HG03064 (cell line): Measurements from ENCODE around the gene TMEM86B.

ENCODE experiments used
- ATAC-seq: cut with Tn5 transposase; IDR thresholded peaks from one replicate; pipeline ENCODE4 v1.9.1; 2021; ENCODE audit warnings: low read depth; ENCODE audit not compliant: unreplicated experiment

TMEM86B gene

GRCh38 chr19:55257461-55258420 lies 29.2 kb upstream of the TMEM86B start:
- no peak for ATAC-seq

- ATAC-seq = no peak
Measured at GRCh38 chr19:55256562-55257460, 28.2 kb upstream of the TMEM86B start.

- ATAC-seq = no peak
Measured at GRCh38 chr19:55255618-55256423, 27.3 kb upstream of the TMEM86B start.

- no peak for ATAC-seq
Measured at GRCh38 chr19:55254625-55254977, 26.0 kb upstream of the TMEM86B start.

- ATAC-seq = no peak
Measured at GRCh38 chr19:55253842-55254624, 25.5 kb upstream of the TMEM86B start.

- ATAC-seq = no peak
Measured at GRCh38 chr19:55252760-55253663, 24.4 kb upstream of the TMEM86B start.

DNA sequence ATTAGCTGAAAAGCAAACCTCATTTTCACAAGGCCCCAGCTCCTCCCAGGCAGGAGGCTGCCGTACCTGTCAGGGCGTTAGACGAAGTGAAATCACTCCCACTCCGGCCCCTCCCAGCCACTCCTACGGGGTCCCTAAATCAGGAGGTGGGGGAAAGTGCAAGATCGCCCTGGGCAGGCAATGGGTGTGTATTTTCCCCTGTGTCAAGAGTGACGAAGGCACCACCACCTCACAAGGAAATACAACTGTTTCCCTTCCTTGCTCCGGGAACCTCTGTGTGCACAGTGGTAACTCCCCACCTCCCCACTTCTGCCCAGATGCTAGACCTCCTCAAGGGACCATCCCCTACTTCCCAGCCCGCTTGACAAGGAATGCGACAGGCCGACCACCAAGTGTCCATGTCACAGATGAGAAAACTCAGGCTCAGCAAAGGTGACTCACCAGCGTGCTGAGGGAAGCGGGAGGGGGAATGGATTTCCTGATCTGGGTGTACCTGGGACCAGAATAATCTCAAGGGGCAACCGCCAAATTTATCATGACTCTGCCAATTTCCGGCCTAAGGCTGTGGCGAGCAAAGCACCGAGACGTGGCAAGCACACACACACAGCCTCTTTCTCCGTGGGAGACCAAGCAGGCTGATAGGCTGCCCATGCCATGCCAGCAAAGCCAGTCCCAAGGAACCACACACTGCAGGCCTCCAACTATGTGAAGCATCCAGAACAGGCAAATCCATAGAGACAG lies 22.9 kb upstream of the TMEM86B start:
- ATAC-seq = no peak

DNA sequence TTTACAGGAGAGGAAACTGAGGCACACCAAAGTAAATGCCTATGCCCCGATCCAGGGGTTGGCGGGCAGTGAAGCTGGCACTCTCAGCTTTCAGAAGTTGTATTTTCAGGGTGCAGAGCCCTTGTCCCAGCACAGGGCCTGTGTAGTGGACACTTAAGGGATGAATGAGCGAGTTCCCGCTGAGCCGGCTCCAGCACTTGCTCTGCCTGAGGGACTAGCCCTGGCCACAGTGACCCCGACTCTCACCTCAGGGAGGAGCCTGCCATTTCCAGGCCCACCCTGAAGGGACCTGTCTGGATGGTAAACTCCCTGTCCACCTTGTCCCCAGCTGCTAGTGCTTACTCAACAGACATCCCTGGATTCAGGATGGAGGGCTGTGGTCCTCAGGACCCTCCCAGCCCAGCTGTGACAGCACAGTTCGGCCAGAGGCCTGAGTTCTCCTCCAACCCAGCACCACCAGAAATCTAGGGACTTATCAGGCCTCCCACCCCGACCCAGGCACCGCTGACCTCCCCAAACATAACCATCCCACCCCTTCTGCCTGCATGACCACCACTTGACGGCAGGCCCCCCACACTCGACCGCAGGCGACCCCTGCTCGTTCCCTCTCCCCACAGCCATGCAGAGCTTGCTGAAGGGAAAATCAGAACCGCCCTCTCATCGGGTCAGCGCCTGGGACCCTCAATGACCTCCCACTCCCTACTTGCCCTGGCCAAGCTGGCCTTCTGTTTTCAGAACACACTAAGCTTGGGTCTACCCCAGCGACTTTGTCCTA lies 21.9 kb upstream of the TMEM86B start:
- ATAC-seq = no peak

DNA sequence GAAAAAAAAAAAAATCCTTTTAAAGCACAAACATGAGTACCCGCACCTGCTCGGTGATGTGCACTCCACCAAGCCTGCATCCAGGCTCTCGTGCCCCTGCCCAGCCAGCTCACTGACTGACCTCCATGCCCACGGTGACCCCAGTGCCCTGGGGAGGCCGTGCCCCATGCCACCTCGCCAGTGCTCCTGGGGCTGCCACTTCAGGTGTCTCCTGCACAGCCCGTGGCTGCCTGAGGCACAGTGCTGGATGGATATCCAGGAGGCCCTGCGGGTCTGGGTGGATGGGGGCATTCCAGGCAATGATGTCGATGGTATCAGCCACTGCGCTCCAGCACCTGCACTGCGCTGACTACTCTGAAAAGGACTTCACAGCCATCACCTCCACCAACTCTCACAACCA lies 21.3 kb upstream of the TMEM86B start:
- ATAC-seq = no peak

GRCh38 chr19:55248704-55249103 lies 20.1 kb upstream of the TMEM86B start:
- no peak for ATAC-seq

GRCh38 chr19:55248166-55248675 lies 19.7 kb upstream of the TMEM86B start:
- ATAC-seq = no peak

GRCh38 chr19:55247621-55248099 lies 19.1 kb upstream of the TMEM86B start:
- ATAC-seq = no peak

- ATAC-seq = no peak
Measured at GRCh38 chr19:55246462-55247451, 18.2 kb upstream of the TMEM86B start.

DNA sequence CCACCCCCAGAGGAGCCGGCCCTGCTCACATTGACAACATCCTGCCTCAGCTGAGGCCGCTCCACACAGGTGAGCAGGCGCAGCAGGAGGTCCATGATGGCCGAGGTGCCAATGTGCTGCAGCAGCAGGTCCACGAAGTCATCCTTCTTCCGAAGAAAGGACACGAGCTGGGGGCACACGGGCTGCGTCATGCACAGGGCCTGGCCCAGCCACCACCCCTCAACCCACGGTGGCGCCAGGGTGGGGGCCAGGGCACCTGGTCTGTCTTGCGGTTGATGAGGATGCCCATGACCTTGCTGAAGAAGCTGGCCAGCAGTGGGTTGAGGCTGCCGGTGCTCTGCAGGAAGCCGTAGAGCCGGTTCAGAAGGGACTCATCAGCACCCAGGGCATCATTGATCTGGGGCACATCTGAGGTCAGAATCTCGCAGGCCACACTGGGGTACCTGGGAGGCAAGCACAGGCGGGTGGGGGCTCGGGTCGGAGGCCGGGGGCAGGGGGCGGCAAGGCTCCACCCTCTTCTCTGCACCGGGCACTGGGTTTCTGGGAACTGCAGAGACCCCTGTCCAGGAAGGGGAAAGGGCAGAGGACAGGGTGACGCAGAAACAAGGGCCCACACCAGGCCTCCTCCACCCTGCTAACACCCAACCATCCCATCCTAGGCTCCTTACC lies 16.8 kb upstream of the TMEM86B start:
- ATAC-seq = no peak

DNA sequence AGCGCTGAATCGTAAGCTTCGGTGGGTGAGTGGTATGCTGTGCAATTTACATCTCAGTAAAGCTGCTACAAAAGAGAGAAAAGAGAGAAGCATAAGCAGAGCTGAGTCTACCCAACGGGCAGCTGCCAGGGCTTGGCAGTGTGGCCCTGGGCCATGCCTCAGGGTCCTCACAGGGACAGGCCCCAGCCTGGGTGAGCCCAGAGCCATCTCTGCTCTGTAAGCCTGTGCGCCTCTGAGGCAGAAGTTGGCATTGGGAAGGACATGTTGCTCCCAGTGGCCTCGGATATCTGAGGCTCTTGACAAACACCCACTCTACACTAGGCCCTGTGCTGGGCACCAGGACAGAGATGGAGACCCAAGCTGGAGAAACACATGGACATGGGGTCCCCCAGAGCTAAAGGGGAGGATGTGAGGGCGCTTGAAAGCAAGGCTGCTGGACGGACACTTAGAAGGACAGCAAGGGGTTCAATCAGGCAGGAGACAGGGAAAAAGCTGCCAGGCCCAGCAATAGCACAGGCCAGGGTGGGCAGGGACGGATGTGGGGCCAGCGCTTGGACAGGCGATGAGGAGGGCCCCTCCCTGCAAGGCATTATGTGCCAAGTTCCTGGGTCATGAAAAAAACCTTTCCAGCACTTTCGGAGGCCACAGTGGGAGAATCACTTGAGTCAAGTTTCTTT lies 15.6 kb upstream of the TMEM86B start:
- no peak for ATAC-seq
